Right lobe of liver (tissue), 4 donors: ENCODE results near the gene ATP6V0A1.

ENCODE experiments used
- CTCF ChIP-seq, 4 donors: fragments of 200-600 bp in 3 of 4; fragments of 450-650 bp in 1 of 4; IDR thresholded peaks; one replicate each; pipeline versions ENCODE4 v1.5.1 to v1.8.0; 2016 to 2022; ENCODE audit warnings: antibody characterized with exemption in 4 of 4, mild to moderate bottlenecking in 2 of 4
- POLR2A ChIP-seq: fragments of 450-650 bp; IDR thresholded peaks from one replicate; pipeline ENCODE4 v1.6.1; 2017; ENCODE audit warnings: antibody characterized with exemption, mild to moderate bottlenecking
- donor health status: DM: no; HTN: no; CAD: no.
- donor health status: DM: no; HTN: no; CAD: no.
- donor health status: DM: no; HTN: yes; CAD: no.

DNA sequence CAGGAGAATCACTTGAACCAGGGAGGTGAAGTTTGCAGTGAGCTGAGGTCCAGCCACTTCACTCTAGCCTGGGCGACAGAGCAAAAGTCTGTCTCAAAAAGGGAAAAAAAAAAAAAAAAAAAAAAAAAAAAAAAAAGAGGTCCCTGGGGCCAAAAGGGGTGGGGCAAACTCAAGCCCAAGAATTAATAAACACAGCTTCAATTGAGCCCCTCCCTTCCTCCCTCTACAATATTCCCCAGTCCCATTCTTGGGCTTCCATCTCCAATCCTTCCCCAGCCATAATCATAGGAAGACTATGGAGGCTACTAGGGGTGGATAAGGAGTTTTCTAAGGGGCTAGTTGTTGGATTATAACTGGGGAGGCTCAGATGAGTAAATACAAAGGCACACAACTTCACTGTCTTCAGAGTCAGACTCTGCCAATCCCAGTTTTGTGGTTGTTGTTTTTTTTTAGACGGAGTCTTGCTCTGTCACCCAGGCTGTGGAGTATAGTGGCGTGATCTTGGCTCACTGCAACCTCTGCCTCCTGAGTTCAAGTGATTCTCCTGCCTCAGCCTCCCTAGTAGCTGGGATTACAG is 45.1 kb upstream of the ATP6V0A1 start:
- no peak for TF ChIP-seq POLR2A
- no peak for TF ChIP-seq CTCF (IDR thresholded peaks at IDR 0.05)
